ENCODE measurements around the gene FAM43A. TPM values are rescaled to one million over a fixed set of nuclear protein-coding genes. Genes with fewer than 3 reads are reported as not detected.

Gene FAM43A, protein sequence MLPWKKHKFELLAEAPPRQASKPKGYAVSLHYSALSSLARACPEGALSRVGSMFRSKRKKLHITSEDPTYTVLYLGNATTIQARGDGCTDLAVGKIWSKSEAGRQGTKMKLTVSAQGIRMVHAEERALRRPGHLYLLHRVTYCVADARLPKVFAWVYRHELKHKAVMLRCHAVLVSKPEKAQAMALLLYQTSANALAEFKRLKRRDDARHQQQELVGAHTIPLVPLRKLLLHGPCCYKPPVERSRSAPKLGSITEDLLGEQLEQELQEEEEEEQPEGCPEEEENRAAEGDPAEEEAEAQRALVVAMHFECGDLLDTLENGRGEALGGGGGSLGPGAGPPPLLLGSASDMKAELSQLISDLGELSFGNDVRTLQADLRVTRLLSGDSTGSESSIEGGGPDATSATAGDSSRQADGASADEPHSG
- polyA plus RNA-seq (2013, experiment 1 of 2): 3.6 TPM
- 4.0 TPM for polyA plus RNA-seq (2013, experiment 2 of 2)

DNA sequence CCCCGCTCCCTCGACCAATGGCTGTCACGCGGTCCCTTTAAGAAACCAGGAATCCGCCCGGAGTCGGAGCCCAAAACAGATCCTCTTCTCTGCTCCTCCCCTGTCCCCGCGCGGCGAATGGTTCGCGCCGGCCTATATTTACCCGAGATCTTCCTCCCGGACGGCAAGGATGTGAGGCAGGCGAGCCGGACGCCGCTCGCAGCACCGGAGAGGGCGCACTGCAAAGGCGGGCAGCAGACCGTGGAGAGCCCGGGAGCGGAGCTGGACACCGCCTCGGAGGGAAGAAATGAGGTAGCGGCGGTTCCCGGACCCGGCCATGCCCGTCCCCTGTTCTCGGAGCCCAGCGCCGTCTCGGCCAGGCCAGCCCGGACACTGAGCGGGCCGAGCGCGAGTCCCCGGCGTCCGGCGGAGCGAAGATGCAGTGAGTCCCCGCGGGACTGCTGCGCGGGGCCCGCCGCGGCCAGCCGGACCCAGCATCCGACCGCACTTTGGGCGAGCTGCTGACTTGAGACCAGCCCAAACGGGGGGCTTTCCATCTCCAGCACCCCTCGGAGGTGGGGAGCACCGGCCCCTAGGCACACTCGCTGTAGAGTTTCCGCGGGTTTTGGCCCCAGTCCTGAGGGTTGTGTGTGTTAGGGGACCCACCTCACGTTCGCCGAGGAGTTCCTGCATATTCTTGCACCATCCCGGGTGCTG lies at the start of gene FAM43A:
TSS of gene FAM43A (plus strand) at position 166 of the 696 bp plus-strand sequence. CDS start 944 bp downstream, outside the sequence.
- Histone ChIP-seq H3K36me3 (ENCODE audit: insufficient read depth, low read length) (no peaks in the 10 kb centered on the region), H3K27ac (ENCODE audit: low read depth, low read length) (no peak within 1 kb of the TSS), H3K4me1 (ENCODE audit: insufficient read depth, low read length) (peaks cover 16% of the 10 kb centered on the region), H3K9ac (ENCODE audit: low read depth, low read length) (peak within 1 kb of the TSS; percentile 41; the same call in 1 of the 2 replicates), H3K4me3 (ENCODE audit: low read length) (peak within 1 kb of the TSS; percentile 73), H3K9me3 (ENCODE audit: insufficient read depth, low read depth, low read length) (no peaks in the 10 kb centered on the region), H3K27me3 (ENCODE audit: insufficient read depth, low read length) (peaks cover 36% of the 10 kb centered on the region)
- WGBS: under 1% methylated on average over 70 of the region's 70 CpGs

DNA sequence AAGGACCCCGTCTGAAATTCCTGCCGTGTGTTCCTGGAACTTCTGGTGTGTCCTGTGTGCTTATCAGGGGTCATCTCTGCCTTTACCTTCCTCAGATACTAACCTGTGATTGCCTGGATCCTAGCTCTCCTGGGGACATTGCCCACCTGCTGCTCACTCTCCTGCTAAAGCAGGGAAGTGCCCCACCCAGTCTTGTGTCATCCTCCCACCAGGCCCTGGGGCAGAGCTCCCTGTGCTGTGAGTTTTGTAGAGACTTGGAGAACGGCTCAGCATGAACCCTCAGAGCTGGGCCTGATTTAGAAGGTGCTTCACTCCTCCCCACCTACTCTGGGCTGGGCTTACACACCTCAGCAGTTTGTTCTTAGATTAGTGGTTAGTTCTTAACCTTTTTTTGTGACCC lies 48.6 kb upstream of the FAM43A start:
- Histone ChIP-seq H3K36me3 (ENCODE audit: insufficient read depth, low read length) (peaks cover 23% of the 10 kb centered on the region), H3K27me3 (ENCODE audit: insufficient read depth, low read length) (no peaks in the 10 kb centered on the region), H3K9me3 (ENCODE audit: insufficient read depth, low read depth, low read length) (no peaks in the 10 kb centered on the region), H3K4me3 (ENCODE audit: low read length) (no peak overlapping the region), H3K9ac (ENCODE audit: low read depth, low read length) (no peak overlapping the region), H3K4me1 (ENCODE audit: insufficient read depth, low read length) (no peaks in the 10 kb centered on the region), H3K27ac (ENCODE audit: low read depth, low read length) (no peak overlapping the region)
- WGBS: 76% methylated on average over 3 of the region's 3 CpGs

DNA sequence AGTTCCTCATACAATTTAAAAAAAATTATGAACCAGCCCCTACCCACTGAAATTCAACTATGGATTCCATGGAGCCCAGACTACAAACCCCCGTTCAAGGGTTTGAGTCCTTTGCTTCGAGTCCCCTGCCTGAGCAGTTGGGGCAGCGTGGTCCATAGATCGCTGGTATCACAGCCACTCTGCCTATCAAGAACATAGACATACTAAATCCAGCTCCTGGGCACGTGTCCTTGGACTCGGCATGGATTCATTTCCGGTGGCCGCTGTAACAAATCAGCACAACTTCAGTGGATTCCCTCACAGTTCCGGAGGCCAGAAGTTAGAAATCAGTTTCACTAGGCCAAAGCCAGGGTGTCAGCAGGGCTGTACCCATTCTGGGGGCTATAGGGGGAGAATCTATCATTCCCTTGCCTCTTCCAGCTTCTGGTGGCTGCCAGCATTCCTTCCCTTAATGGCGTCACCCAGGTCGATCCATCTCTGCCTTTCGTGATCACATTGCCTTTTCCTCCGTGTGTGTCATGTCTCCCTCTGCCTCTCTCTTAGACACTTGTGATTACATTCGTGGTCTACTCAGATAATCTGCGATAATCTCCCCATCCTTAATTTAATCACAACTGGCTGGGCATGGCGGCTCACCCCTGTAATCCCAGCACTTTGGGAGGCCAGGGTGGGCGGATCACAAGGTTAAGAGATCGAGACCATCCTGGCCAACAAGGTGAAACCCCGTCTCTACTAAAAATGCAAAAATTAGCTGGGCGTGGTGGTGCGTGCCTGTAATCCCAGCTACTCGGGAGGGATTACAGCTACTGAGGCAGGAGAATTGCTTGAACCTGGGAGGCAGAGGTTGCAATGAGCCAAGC lies 47.9 kb upstream of the FAM43A start:
- Histone ChIP-seq H3K9ac (ENCODE audit: low read depth, low read length) (no peak overlapping the region), H3K4me3 (ENCODE audit: low read length) (no peak overlapping the region), H3K4me1 (ENCODE audit: insufficient read depth, low read length) (no peaks in the 10 kb centered on the region), H3K36me3 (ENCODE audit: insufficient read depth, low read length) (peaks cover 29% of the 10 kb centered on the region), H3K27ac (ENCODE audit: low read depth, low read length) (no peak overlapping the region), H3K9me3 (ENCODE audit: insufficient read depth, low read depth, low read length) (no peaks in the 10 kb centered on the region), H3K27me3 (ENCODE audit: insufficient read depth, low read length) (no peaks in the 10 kb centered on the region)
- 91% methylated on average over 22 of the region's 22 CpGs for WGBS

DNA sequence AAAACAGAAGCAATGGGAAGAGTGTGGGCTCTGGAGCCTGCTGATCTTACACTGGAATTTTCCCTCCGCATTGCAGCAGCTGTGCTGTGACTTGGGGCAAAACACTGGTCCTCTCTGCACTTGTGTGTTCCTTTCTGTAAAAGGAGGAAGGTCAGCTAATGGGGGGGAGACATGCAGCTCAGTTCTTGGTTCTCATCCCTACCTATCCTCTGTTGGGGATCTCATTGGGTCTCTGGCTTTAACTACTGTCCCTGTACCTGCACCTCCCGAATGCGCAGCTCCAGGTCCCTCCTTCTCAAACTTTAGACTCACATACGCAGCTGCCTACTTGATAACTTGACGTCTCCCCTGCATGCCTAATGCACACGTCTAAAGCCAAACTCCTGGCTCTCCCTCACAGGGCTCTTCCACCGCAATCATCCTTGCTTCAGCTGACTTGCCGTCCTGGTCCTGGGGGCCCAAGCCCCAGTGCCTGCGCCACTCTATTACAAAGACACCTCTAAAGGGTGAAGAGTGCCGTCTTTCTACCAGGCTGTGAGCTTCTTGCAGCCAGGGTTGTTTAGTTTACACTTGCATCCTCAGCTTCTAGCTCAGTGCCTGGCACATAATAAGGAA lies 46.6 kb upstream of the FAM43A start:
- Histone ChIP-seq H3K4me3 (ENCODE audit: low read length) (no peak overlapping the region), H3K36me3 (ENCODE audit: insufficient read depth, low read length) (peaks cover 40% of the 10 kb centered on the region), H3K27me3 (ENCODE audit: insufficient read depth, low read length) (no peaks in the 10 kb centered on the region), H3K27ac (ENCODE audit: low read depth, low read length) (no peak overlapping the region), H3K9ac (ENCODE audit: low read depth, low read length) (no peak overlapping the region), H3K9me3 (ENCODE audit: insufficient read depth, low read depth, low read length) (no peaks in the 10 kb centered on the region), H3K4me1 (ENCODE audit: insufficient read depth, low read length) (no peaks in the 10 kb centered on the region)
- WGBS: 96% methylated on average over 10 of the region's 10 CpGs

DNA sequence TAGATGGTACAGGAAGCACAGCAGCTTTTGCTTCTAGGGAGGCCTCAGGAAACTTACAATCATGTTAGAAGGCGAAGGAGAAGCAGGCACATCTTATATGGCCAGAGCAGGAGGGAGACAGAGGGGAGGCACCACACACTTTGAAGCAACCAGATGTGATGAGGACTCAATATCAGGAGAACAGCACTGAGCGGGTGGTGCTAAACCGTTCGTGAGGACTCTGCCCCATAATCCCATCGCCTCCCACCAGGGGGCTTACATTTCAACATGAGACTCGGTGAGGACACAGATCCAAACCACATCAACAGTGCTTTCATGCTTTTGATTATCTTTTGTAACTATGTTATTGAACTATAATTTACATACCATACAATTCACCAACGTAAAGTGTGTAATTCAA lies 44.9 kb upstream of the FAM43A start:
- no peaks in the 10 kb centered on the region for H3K9me3 ChIP-seq (ENCODE audit: insufficient read depth, low read depth, low read length)
- no peaks in the 10 kb centered on the region for H3K27me3 ChIP-seq (ENCODE audit: insufficient read depth, low read length)
- H3K4me3 ChIP-seq (ENCODE audit: low read length): no peak overlapping the region
- no peak overlapping the region for H3K27ac ChIP-seq (ENCODE audit: low read depth, low read length)
- H3K36me3 ChIP-seq (ENCODE audit: insufficient read depth, low read length): peaks cover 57% of the 10 kb centered on the region
- no peak overlapping the region for H3K9ac ChIP-seq (ENCODE audit: low read depth, low read length)
- H3K4me1 ChIP-seq (ENCODE audit: insufficient read depth, low read length): no peaks in the 10 kb centered on the region
- 77% methylated on average over 7 of the region's 7 CpGs for WGBS

DNA sequence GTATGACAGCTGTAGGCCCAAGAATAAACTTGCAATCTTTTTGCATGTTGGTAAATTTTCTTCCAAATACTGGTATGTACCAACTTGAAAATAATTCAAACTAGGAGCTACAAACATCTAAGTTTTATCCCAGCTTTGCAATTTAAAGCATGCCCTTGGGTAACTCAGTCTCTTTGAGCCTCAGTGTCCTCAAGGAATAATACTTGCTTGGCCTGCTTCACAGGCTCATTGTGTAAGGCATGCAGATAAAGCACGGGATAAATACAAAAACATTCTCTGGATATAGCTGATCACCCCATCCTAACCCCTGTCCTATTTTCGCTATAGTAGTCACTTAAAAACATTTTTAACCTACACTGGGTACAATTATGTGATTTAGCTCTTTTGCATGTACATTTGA lies 42.9 kb upstream of the FAM43A start:
- H3K4me3 ChIP-seq (ENCODE audit: low read length): no peak overlapping the region
- no peaks in the 10 kb centered on the region for H3K9me3 ChIP-seq (ENCODE audit: insufficient read depth, low read depth, low read length)
- no peak overlapping the region for H3K9ac ChIP-seq (ENCODE audit: low read depth, low read length)
- H3K4me1 ChIP-seq (ENCODE audit: insufficient read depth, low read length): no peaks in the 10 kb centered on the region
- H3K27ac ChIP-seq (ENCODE audit: low read depth, low read length): no peak overlapping the region
- no peaks in the 10 kb centered on the region for H3K27me3 ChIP-seq (ENCODE audit: insufficient read depth, low read length)
- peaks cover 74% of the 10 kb centered on the region for H3K36me3 ChIP-seq (ENCODE audit: insufficient read depth, low read length)
- WGBS: 100% methylated on average over 2 of the region's 2 CpGs

DNA sequence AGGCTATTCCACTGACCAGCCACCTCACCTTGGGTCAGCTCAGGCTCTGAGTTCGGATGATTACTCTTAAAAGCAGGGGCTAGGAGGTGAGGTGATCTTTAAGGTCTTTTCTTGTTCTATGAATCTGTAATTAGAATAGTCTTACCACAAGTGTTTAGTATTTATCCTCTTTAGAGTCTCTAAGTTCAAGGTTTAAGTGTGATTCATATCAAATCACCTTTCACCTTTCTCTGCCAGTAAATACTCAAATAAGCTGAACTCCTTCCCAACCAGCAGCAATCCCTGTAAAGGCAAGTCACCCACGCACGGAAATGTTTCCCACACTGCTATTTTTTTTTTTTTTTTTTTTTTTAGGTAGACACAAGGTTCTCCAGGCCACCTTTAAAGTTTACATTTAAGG lies 37.9 kb upstream of the FAM43A start:
- H3K4me3 ChIP-seq (ENCODE audit: low read length): no peak overlapping the region
- peaks cover 95% of the 10 kb centered on the region for H3K36me3 ChIP-seq (ENCODE audit: insufficient read depth, low read length)
- H3K9me3 ChIP-seq (ENCODE audit: insufficient read depth, low read depth, low read length): no peaks in the 10 kb centered on the region
- H3K4me1 ChIP-seq (ENCODE audit: insufficient read depth, low read length): no peaks in the 10 kb centered on the region
- no peaks in the 10 kb centered on the region for H3K27me3 ChIP-seq (ENCODE audit: insufficient read depth, low read length)
- no peak overlapping the region for H3K9ac ChIP-seq (ENCODE audit: low read depth, low read length)
- WGBS: 95% methylated on average over 2 of the region's 3 CpGs
- no peak overlapping the region for H3K27ac ChIP-seq (ENCODE audit: low read depth, low read length)

DNA sequence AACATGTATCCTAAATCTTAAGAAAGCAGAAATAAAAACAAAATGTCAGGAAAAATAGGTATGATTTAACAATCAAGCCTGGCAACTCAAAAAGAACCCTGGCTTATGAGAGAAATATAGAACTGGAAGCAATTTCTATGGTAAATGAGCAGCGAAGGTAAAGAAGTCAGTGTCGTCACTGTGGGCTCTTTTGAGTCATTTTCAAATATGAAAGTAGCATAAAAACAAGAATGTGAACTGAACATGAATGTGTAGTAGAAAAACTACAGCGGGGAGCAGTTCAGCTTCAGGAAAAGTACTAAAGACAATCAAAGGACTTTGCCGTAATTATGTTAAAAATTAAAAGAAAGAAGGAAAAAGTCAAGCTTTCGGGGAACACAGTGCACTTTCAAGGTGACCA lies 31.2 kb upstream of the FAM43A start:
- H3K36me3 ChIP-seq (ENCODE audit: insufficient read depth, low read length): peaks cover 72% of the 10 kb centered on the region
- H3K9ac ChIP-seq (ENCODE audit: low read depth, low read length): no peak overlapping the region
- no peak overlapping the region for H3K4me3 ChIP-seq (ENCODE audit: low read length)
- no peaks in the 10 kb centered on the region for H3K27me3 ChIP-seq (ENCODE audit: insufficient read depth, low read length)
- peaks cover 8% of the 10 kb centered on the region; the same call in 1 of the 2 replicates for H3K4me1 ChIP-seq (ENCODE audit: insufficient read depth, low read length)
- WGBS: 79% methylated on average over 5 of the region's 5 CpGs
- no peaks in the 10 kb centered on the region for H3K9me3 ChIP-seq (ENCODE audit: insufficient read depth, low read depth, low read length)
- peak overlapping the region; percentile 86; the same call in 1 of the 2 replicates for H3K27ac ChIP-seq (ENCODE audit: low read depth, low read length)

DNA sequence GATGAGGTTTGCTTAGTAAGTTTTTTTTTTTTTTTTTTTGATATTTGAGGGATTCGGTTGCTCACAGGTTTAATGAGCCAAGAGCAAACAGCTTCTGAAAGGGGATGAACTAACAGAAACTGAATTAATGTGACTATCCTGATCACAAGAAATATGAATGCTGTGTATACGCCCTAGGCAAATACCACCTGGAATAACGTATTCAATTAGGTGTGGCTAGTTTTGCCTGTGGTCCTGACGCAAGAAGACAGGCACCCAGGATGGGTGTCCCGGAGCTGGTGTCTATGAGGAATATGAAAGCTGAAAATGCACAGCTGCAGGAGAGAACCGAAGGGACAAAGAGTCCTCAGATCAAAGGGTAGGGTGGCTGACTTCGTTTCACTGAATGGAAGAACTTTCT lies 28.2 kb upstream of the FAM43A start:
- H3K36me3 ChIP-seq (ENCODE audit: insufficient read depth, low read length): peaks cover 70% of the 10 kb centered on the region
- no peak overlapping the region for H3K9ac ChIP-seq (ENCODE audit: low read depth, low read length)

DNA sequence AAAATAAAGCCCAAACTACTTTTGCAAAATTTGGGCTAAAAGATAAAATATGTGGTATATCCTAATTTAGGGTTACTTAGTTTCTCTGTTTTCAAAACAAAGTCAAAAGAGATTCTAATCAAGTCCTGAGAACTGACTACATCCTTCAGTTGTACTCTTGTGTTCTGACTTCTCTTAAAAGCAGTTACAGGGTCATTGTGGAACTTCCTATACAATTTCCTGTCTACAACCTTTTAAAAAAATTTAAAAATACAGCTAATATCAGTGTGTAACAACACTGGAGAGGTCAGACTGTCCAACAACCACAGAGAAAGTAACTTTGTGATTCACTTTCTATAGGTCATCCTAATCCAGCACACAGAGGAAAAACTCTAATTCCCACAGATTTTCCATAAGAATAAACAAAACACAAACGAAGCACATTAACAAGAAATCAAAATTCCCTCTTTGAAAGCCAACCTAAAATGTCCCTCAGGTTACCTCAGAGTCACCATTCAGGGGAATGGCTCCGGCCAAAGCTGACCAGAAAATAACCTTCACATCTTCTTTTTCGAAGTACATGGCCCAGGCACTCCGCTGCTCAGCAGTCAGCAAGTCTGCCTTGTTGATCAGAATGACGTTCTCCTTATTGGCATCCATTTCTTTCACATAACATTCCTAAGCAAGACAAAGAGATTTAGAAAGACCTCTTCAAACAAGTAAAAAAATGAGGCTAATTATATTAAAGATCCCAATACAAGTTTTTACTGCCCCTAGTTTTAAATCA lies 27.0 kb upstream of the FAM43A start:
- H3K9me3 ChIP-seq (ENCODE audit: insufficient read depth, low read depth, low read length): no peaks in the 10 kb centered on the region
- H3K36me3 ChIP-seq (ENCODE audit: insufficient read depth, low read length): peaks cover 70% of the 10 kb centered on the region
- 94% methylated on average over 5 of the region's 5 CpGs for WGBS
- no peak overlapping the region for H3K4me3 ChIP-seq (ENCODE audit: low read length)
- no peak overlapping the region for H3K9ac ChIP-seq (ENCODE audit: low read depth, low read length)
- peaks cover 8% of the 10 kb centered on the region; the same call in 1 of the 2 replicates for H3K4me1 ChIP-seq (ENCODE audit: insufficient read depth, low read length)
- no peak overlapping the region for H3K27ac ChIP-seq (ENCODE audit: low read depth, low read length)
- H3K27me3 ChIP-seq (ENCODE audit: insufficient read depth, low read length): no peaks in the 10 kb centered on the region

More for the DNA sequence above, 28.2 kb upstream of the FAM43A start:
- no peaks in the 10 kb centered on the region for H3K27me3 ChIP-seq (ENCODE audit: insufficient read depth, low read length)
- no peak overlapping the region for H3K4me3 ChIP-seq (ENCODE audit: low read length)
- peaks cover 8% of the 10 kb centered on the region; the same call in 1 of the 2 replicates for H3K4me1 ChIP-seq (ENCODE audit: insufficient read depth, low read length)
- H3K9me3 ChIP-seq (ENCODE audit: insufficient read depth, low read depth, low read length): no peaks in the 10 kb centered on the region
- H3K27ac ChIP-seq (ENCODE audit: low read depth, low read length): no peak overlapping the region
- 83% methylated on average over 7 of the region's 7 CpGs for WGBS
